ENCODE results near the gene DNMBP. TPM values are rescaled to one million over a fixed set of nuclear protein-coding genes. Genes with fewer than 3 reads are reported as not detected.

The DNMBP gene
- total RNA-seq, 4 donors from 2014 or later = 11.7 to 17.4 (median 13.4) TPM

- no peak for DNase-seq
- intact Hi-C loops (cut with DNase I) = no loop called here
- H3K27ac ChIP-seq = peak overlapping the region in 1 of 3 donors; percentile 30
- peaks cover 7 to 36% of the 10 kb centered on the region in 2 donors for H3K4me1 ChIP-seq
- WGBS, 2 donors = 84 to 87% methylated on average over 6 of the region's 6 CpGs
- H3K27me3 ChIP-seq = no peaks in the 10 kb centered on the region
- H3K4me3 ChIP-seq (replicated peaks in 1 of 3) = no peak overlapping the region
- TF ChIP-seq CTCF (IDR thresholded peaks at IDR 0.05) = no peak
- TF ChIP-seq POLR2A (IDR thresholded peaks at IDR 0.05) = no peak
- no peaks in the 10 kb centered on the region for H3K36me3 ChIP-seq
- H3K9me3 ChIP-seq = no peaks in the 10 kb centered on the region
Measured at GRCh38 chr10:99981581-99982199, 28.1 kb downstream of the DNMBP start.

- H3K9me3 ChIP-seq = no peaks in the 10 kb centered on the region
- H3K27ac ChIP-seq = no peak overlapping the region
- H3K4me1 ChIP-seq = peaks cover 5 to 35% of the 10 kb centered on the region in 2 donors
- no peak overlapping the region for H3K4me3 ChIP-seq (replicated peaks in 1 of 3)
- TF ChIP-seq POLR2A (IDR thresholded peaks at IDR 0.05) (no peak), CTCF (IDR thresholded peaks at IDR 0.05) (no peak)
- DNase-seq = no peak
- H3K36me3 ChIP-seq = no peaks in the 10 kb centered on the region
- no peaks in the 10 kb centered on the region for H3K27me3 ChIP-seq
- intact Hi-C loops (cut with DNase I) = no loop called here
- WGBS, 2 donors = 83 to 89% methylated on average over 5 of the region's 5 CpGs
Measured at GRCh38 chr10:99979066-99979685, 30.6 kb downstream of the DNMBP start.

- no peak for TF ChIP-seq POLR2A (IDR thresholded peaks at IDR 0.05)
- no peak for TF ChIP-seq CTCF (IDR thresholded peaks at IDR 0.05)
- Histone ChIP-seq H3K27me3 (no peaks in the 10 kb centered on the region), H3K36me3 (no peaks in the 10 kb centered on the region), H3K4me1 (peaks cover 0 to 26% of the 10 kb centered on the region in 2 donors), H3K4me3 (replicated peaks in 1 of 3) (no peak overlapping the region), H3K27ac (no peak overlapping the region), H3K9me3 (no peaks in the 10 kb centered on the region)
- 89 to 93% methylated on average over 5 of the region's 5 CpGs for WGBS, 2 donors
- no peak for DNase-seq
- intact Hi-C loops (cut with DNase I) = no loop called here
Measured at GRCh38 chr10:99977916-99978315, 31.8 kb downstream of the DNMBP start.

GRCh38 chr10:99976886-99977665 lies 32.7 kb downstream of the DNMBP start:
- no peaks in the 10 kb centered on the region for H3K9me3 ChIP-seq
- peak overlapping the region in 2 of 3 donors; percentile 1 to 22 for H3K27ac ChIP-seq
- H3K4me3 ChIP-seq (replicated peaks in 1 of 3) = no peak overlapping the region
- no peaks in the 10 kb centered on the region for H3K36me3 ChIP-seq
- no peaks in the 10 kb centered on the region for H3K27me3 ChIP-seq
- TF ChIP-seq CTCF (IDR thresholded peaks at IDR 0.05) (no peak), POLR2A (IDR thresholded peaks at IDR 0.05) (no peak)
- H3K4me1 ChIP-seq = peaks cover 0 to 21% of the 10 kb centered on the region in 2 donors
- WGBS, 2 donors = 70 to 71% methylated on average over 5 of the region's 5 CpGs
- intact Hi-C loops (cut with DNase I) = no loop called here
- DNase-seq = no peak

All from thyroid gland (tissue), 4 donors.